Neural crest cell (in vitro differentiated cells): ENCODE results near the gene HDAC4. TPM values are rescaled to one million over a fixed set of nuclear protein-coding genes. Genes with fewer than 3 reads are reported as not detected.

Experiments used
- DNase-seq: peaks from one replicate; pipeline ENCODE4 v3.0.0; 2021; ENCODE audit warnings: low read depth, mixed read lengths, low spot score
- H3K27ac Mint-ChIP-seq: one replicate; pipeline ENCODE4 v1.8.0; 2021; ENCODE audit warnings: mild to moderate bottlenecking, mixed read lengths; ENCODE audit not compliant: unreplicated experiment
- H3K27me3 Mint-ChIP-seq: 2 replicates; pipeline ENCODE4 v1.8.0; 2021; ENCODE audit warnings: low read depth, mild to moderate bottlenecking, mixed read lengths
- H3K36me3 Mint-ChIP-seq: 2 replicates; pipeline ENCODE4 v1.8.0; 2021; ENCODE audit warnings: low read depth, mild to moderate bottlenecking, mixed read lengths
- H3K4me1 Mint-ChIP-seq: 2 replicates; pipeline ENCODE4 v1.8.0; 2021; ENCODE audit warnings: mixed read lengths
- H3K4me3 Mint-ChIP-seq: one replicate; pipeline ENCODE4 v1.8.0; 2021; ENCODE audit warnings: mild to moderate bottlenecking, mixed read lengths
- H3K9me3 Mint-ChIP-seq: 2 replicates; pipeline ENCODE4 v1.8.0; 2021; ENCODE audit warnings: mixed read lengths
- total RNA-seq: library from RNA; stranded (reverse); gene quantifications from 2 replicates; pipeline ENCODE4 v1.2.1, GENCODE V29; 2021
- TF ChIP-seq, protein P1 (sequence below): fragments of 200-600 bp; sonication (generic); conservative IDR thresholded peaks from 2 replicates; pipeline ENCODE4 v1.5.0; 2021; ENCODE audit warnings: antibody characterized with exemption, mild to moderate bottlenecking

The HDAC4 gene
- total RNA-seq, 1 donor from 2014 or later = 52.1 TPM

DNA sequence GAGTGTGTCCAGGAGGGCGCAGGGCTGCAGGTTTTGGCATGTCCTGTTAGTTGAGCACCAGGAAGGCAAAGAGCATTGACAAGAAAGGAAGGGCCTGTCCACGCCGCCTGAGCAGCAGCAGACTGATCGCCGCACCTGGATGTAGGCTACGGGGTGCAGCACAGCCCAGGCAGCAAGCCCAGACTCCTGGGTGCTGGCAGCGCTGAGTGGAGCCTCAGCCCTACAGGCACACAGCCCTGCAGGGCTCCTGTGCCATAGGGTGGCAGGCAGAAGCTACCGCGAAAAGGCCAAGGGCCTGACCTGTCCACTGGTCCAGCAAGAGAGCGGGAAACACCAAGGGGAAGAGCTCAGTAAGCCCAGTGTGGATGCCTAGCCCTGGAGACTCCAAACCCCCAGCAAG lies 198.0 kb downstream of the HDAC4 start:
- no peak for DNase-seq
- no peaks in the 10 kb centered on the region for H3K9me3 Mint-ChIP-seq
- TF ChIP-seq, protein P1, sequence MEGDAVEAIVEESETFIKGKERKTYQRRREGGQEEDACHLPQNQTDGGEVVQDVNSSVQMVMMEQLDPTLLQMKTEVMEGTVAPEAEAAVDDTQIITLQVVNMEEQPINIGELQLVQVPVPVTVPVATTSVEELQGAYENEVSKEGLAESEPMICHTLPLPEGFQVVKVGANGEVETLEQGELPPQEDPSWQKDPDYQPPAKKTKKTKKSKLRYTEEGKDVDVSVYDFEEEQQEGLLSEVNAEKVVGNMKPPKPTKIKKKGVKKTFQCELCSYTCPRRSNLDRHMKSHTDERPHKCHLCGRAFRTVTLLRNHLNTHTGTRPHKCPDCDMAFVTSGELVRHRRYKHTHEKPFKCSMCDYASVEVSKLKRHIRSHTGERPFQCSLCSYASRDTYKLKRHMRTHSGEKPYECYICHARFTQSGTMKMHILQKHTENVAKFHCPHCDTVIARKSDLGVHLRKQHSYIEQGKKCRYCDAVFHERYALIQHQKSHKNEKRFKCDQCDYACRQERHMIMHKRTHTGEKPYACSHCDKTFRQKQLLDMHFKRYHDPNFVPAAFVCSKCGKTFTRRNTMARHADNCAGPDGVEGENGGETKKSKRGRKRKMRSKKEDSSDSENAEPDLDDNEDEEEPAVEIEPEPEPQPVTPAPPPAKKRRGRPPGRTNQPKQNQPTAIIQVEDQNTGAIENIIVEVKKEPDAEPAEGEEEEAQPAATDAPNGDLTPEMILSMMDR = no peak
- H3K27ac Mint-ChIP-seq = peak overlapping the region; percentile 93
- H3K27me3 Mint-ChIP-seq = no peaks in the 10 kb centered on the region
- H3K4me3 Mint-ChIP-seq = no peak overlapping the region
- H3K36me3 Mint-ChIP-seq = peaks cover 6% of the 10 kb centered on the region
- H3K4me1 Mint-ChIP-seq = peaks cover 78% of the 10 kb centered on the region

DNA sequence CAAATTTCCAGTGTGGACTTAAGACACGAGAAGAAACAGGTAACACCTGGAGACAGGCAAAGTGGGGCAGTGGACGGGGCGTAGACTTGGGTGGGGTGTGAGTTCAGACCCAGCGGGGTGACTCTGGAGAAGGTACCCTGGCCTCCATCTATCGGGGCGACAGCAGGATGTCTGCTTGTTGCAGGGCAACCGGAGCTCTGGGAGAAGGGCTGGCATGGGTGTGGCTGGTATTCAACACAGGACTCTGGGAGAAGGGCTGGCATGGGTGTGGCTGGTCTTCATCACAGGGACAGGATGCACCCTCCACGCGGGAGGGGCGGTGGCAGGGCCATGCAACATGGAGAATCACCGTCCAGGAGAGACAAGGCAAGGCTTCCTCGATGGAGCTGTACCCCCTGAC lies 198.5 kb downstream of the HDAC4 start:
- H3K4me1 Mint-ChIP-seq = peaks cover 76% of the 10 kb centered on the region
- DNase-seq = no peak
- H3K27ac Mint-ChIP-seq = peak overlapping the region; percentile 93
- no peaks in the 10 kb centered on the region for H3K9me3 Mint-ChIP-seq
- no peaks in the 10 kb centered on the region for H3K27me3 Mint-ChIP-seq
- peaks cover 6% of the 10 kb centered on the region for H3K36me3 Mint-ChIP-seq
- TF ChIP-seq, protein P1 = no peak
- H3K4me3 Mint-ChIP-seq = no peak overlapping the region

DNA sequence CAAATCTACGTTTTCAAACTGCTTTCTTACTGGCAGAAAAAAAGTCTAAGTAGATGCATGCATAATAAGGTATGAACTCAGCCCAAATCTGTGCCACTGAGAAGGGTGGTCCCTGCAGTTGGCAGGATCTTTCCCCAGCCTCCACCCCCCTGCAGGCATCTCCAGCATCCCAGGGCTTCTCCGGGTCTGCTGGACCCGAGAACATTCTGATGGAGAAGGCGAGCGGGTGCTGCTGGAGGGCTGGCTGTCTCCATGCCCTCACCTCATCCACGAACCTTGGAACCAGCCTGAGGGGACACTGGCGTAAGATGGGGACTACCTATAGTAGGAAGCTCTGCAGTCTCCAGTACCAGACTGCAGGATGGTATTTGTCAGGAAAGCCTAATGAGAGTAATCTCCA lies 198.9 kb downstream of the HDAC4 start:
- peak overlapping the region; percentile 29 for H3K4me3 Mint-ChIP-seq
- peak overlapping the region; percentile 43 for H3K27ac Mint-ChIP-seq
- peaks cover 6% of the 10 kb centered on the region for H3K36me3 Mint-ChIP-seq
- TF ChIP-seq, protein P1 = no peak
- no peaks in the 10 kb centered on the region for H3K9me3 Mint-ChIP-seq
- DNase-seq = no peak
- no peaks in the 10 kb centered on the region for H3K27me3 Mint-ChIP-seq
- peaks cover 76% of the 10 kb centered on the region for H3K4me1 Mint-ChIP-seq

DNA sequence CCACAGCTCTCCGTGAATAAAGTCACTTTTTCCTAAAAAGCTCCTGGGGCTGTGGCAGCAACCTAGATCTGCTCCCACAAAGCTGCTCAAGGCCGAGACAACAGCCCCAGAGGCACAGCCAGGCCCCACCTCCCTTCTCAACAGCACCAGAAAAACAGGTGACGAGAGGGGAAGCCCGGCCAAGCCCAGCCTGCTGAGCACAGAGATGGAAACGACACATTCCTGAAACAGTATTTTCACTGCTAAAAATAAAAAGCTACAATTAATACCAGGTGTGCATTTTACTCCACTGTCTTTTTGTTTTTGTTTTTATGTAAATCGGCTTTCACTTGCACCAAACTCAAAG lies 199.3 kb downstream of the HDAC4 start:
- Mint-ChIP-seq H3K36me3 (peaks cover 6% of the 10 kb centered on the region), H3K27me3 (no peaks in the 10 kb centered on the region), H3K4me3 (peak overlapping the region; percentile 29), H3K4me1 (peaks cover 76% of the 10 kb centered on the region), H3K27ac (peak overlapping the region; percentile 43), H3K9me3 (no peaks in the 10 kb centered on the region)
- TF ChIP-seq, protein P1 = no peak
- no peak for DNase-seq

DNA sequence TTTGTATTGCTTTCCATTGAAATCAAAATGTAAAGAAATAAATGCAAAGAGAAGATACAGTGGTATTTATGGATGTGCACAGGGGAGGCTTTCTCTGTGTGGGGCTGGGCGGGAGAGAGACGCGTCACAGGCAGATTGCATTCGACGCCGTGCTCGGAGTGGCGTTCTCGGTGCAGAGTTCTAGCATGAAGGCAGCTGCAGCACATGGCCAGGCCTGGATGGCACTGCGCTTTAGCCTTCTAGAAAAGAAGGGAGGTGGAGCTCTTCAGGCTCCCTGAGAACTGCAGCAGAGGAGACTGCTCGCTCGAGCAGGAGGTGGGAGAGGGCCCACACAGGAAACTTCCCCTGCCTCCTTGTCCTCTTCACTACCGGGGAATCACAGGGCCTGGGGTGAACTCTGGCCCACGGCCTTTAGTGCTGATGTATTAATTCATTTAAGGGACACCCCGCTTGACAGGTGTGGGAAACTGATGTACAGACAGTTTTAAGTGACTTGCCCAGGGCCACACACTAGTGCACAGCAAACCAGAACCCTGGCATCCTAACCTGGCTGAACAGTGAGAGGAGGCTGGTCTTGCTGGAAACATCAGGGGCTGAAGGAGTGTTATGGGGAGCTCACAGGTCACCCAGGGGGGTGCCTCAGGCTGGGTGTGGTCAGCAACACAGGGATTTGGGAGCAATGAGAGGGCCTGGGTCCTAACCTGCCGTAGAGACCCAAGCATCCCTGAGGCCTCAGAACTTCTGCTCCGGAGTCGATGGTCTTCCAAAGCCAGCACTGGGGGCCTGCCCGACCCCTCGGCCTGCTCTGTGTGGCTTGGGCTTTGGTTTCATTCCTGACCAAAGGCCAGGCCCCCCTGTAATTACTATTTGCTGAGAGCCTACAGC lies 199.9 kb downstream of the HDAC4 start:
- Mint-ChIP-seq H3K27ac (peak overlapping the region; percentile 27), H3K4me3 (no peak overlapping the region), H3K9me3 (no peaks in the 10 kb centered on the region), H3K36me3 (peaks cover 8% of the 10 kb centered on the region), H3K4me1 (peaks cover 78% of the 10 kb centered on the region), H3K27me3 (no peaks in the 10 kb centered on the region)
- TF ChIP-seq, protein P1 = no peak
- DNase-seq = no peak
